Body of pancreas (tissue), 4 donors: ENCODE data around the gene CDC42EP5. TPM values are rescaled to one million over a fixed set of nuclear protein-coding genes. Genes with fewer than 3 reads are reported as not detected.

Experiments used
- ATAC-seq: fragments of 150-250 bp; one replicate; pipeline ENCODE4 v1.9.1; 2016
- DNase-seq, 4 donors: peaks; one replicate each; pipeline ENCODE4 v3.0.0-alpha.2; 2019
- H3K27ac ChIP-seq, 4 donors: fragments of 200-600 bp; sonication (generic); 1 replicate in 3 of 4; 2 replicates in 1 of 4; pipeline versions ENCODE4 v1.5.1 to v1.6.1; 2016 to 2019; ENCODE audit warnings: mild to moderate bottlenecking in 1 of 4, mixed read lengths in 1 of 4, moderate library complexity in 1 of 4
- H3K27me3 ChIP-seq, 2 donors: fragments of 200-600 bp; sonication (generic); one replicate each; pipeline ENCODE4 v1.6.0; 2016; ENCODE audit warnings: mild to moderate bottlenecking in 1 of 2
- H3K36me3 ChIP-seq, 2 donors: fragments of 200-600 bp; sonication (generic); replicated peaks in 1 of 2; 2 replicates each; pipeline ENCODE4 v1.5.1; 2016; ENCODE audit warnings: low read depth in 2 of 2; ENCODE audit not compliant: insufficient read depth in 1 of 2
- H3K4me1 ChIP-seq: fragments of 200-600 bp; sonication (generic); one replicate; pipeline ENCODE4 v1.6.0; 2016
- H3K4me3 ChIP-seq, 2 donors: fragments of 200-600 bp; sonication (generic); 1 replicate in 1 of 2; 2 replicates in 1 of 2; pipeline ENCODE4 v1.5.1; 2016 to 2019
- H3K9me3 ChIP-seq, 3 donors: fragments of 200-600 bp; sonication (generic); 1 replicate in 2 of 3; 2 replicates in 1 of 3; pipeline ENCODE4 v1.5.1; 2016
- CTCF ChIP-seq, 7 experiments: fragments of 450-650 bp in 4 of 7; fragments of 200-600 bp in 3 of 7; sonication (generic) in 3 of 7; IDR thresholded peaks; one replicate each; pipeline ENCODE4 v1.5.1; 2016 to 2019; ENCODE audit warnings: antibody characterized with exemption in 7 of 7
- POLR2A ChIP-seq, 3 donors: fragments of 450-650 bp; IDR thresholded peaks; one replicate each; pipeline ENCODE4 v1.6.1; 2016; ENCODE audit warnings: antibody characterized with exemption in 3 of 3, mild to moderate bottlenecking in 2 of 3
- WGBS, 2 donors: methylation state at CpG; one replicate each; pipeline ENCODE4 v1.1.5; 2017; 5-methylcytosine and 5-hydroxymethylcytosine counted together
- intact Hi-C: fragments of 100-400 bp; cut with DNase I; formaldehyde crosslinking; loops from one replicate; pipeline ENCODE4 v1.15.1; 2023
- total RNA-seq, 2 donors: library from RNA; depleted of rRNA; stranded (reverse); fragments of >200 nt; gene quantifications; one replicate each; pipeline ENCODE4 v1.1.0, GENCODE V29; 2016

CDC42EP5 gene
- total RNA-seq, 2 donors from 2014 or later, result 18.2 to 92.9 TPM

GRCh38 chr19:54440641-54441040 lies 32.5 kb downstream of the CDC42EP5 start:
- no peak for ATAC-seq
- 28 to 41% methylated on average over 5 of the region's 5 CpGs for WGBS, 2 donors

DNA sequence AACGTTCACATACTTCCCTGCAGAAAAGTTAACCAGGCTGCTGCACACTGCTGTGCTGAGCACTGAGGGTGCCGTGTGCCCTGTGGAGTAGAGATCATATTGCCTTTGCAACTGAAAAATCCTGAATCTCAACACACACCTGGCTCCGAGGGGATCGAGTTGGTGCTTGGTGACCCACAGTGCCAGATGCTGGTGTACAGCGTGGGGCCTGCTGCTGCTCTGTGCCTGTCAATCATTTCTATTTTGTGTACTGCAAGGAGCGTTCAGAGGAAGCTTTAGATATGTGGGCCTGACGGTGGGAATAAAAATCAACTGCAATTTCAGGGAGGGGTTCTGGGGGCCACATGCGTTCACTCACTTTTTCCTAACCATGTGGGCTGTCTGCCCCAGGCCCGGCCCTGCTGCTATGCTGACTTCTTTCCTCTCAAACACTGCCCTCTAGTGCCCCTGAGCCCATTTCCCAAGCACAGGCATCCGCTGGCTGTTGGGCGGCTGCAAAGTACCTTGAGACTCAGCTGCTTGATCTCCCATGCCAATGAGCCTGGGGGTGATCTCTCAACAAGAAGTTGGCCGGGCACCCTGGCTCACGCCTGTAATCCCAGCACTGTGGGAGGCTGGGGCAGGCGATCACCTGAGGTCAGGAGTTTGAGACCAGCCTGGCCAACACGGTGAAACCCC lies 33.8 kb downstream of the CDC42EP5 start:
- Histone ChIP-seq H3K27me3 (no peaks in the 10 kb centered on the region), H3K27ac (peak overlapping the region; percentile 48 to 74 (median 60)), H3K4me3 (no peak overlapping the region), H3K4me1 (peaks cover 48% of the 10 kb centered on the region), H3K9me3 (no peaks in the 10 kb centered on the region), H3K36me3 (no peaks in the 10 kb centered on the region)
- 22% methylated on average over 14 to 15 of the region's 15 CpGs for WGBS, 2 donors
- TF ChIP-seq CTCF (IDR thresholded peaks at IDR 0.05) (peak; percentile 43 to 88 (median 84)), POLR2A (IDR thresholded peaks at IDR 0.05) (peak in 1 of 3 donors; percentile 17)
- DNase-seq, result peak; percentile 95 to 99 (median 96)
- ATAC-seq, result peak; percentile 94
- intact Hi-C loops, result no loop called here

More at GRCh38 chr19:54440641-54441040, 32.5 kb downstream of the CDC42EP5 start:
- H3K36me3 ChIP-seq, result no peaks in the 10 kb centered on the region
- peak in 1 of 7 experiments; percentile 10 for TF ChIP-seq CTCF (IDR thresholded peaks at IDR 0.05)
- TF ChIP-seq POLR2A (IDR thresholded peaks at IDR 0.05), result no peak
- peaks cover 48% of the 10 kb centered on the region for H3K4me1 ChIP-seq
- H3K27ac ChIP-seq, result peak overlapping the region; percentile 26 to 74 (median 55)
- intact Hi-C loops, result no loop called here
- no peak overlapping the region for H3K4me3 ChIP-seq
- DNase-seq, result peak in 3 of 4 donors; percentile 56 to 64 (median 64)
- no peaks in the 10 kb centered on the region for H3K9me3 ChIP-seq
- no peaks in the 10 kb centered on the region for H3K27me3 ChIP-seq

DNA sequence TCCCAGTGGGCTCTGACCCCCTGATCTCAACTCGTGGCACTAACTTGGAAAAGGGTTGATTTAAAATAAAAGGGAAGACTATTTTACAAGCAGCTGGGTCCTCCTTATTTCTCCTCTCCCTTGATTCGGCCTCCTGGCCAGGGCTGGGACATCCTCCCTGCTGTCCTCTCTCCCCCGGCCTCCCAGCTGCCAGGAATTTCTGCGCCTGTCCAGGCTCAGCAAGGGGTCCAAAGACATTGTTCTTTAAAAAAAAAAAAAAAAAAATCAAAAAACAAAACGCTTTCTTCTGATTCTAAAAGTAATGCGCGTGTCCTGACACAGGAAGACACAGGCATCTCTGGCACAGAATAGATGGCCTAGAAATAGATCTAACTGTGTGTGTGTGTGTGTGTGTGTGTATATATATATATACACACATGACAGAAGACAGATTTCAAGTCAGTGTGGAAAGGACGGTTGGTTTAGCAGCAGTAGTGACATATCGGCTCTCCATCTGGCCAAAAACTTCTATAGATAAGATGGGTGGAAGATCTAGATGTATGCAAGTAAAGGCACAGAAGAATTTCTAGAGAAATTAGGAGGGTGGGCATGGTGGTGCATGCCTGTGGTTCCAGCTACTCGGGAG lies 36.4 kb downstream of the CDC42EP5 start:
- no peaks in the 10 kb centered on the region for H3K27me3 ChIP-seq
- no peak for ATAC-seq
- WGBS, 2 donors, result 75 to 79% methylated on average over 10 of the region's 10 CpGs

DNA sequence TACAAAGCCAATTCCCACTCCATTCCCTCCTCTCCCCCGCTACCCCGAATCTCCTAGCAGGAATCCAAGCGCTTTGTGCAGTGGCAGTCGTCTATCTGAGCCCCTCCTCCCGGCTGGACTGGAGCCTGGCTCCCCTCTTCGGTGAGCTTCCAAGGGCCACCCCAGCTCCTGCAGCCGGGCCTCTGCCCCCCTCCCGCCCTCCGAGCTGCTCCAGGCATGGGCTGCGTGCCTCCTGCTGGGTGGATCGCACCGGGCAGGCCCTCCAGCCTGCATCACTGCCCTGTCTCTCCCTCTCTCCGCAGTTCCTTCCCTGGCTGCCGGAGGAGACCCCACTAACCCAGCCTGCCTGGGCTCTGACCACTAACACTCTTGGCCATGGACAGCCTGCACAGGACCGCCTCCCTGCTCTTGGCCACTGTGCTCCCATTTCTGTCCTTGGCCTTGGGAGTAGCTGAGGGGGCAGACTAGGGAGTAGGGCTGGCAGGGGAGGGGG lies 37.0 kb downstream of the CDC42EP5 start:
- no peak overlapping the region for H3K4me3 ChIP-seq
- no peaks in the 10 kb centered on the region for H3K27me3 ChIP-seq
- TF ChIP-seq CTCF (IDR thresholded peaks at IDR 0.05) (no peak), POLR2A (IDR thresholded peaks at IDR 0.05) (no peak)
- intact Hi-C loops, result no loop called here
- H3K9me3 ChIP-seq, result no peaks in the 10 kb centered on the region
- no peak for DNase-seq
- H3K36me3 ChIP-seq, result no peaks in the 10 kb centered on the region
- no peak for ATAC-seq
- peak overlapping the region in 2 of 4 donors; percentile 15 to 29 for H3K27ac ChIP-seq
- H3K4me1 ChIP-seq, result peaks cover 70% of the 10 kb centered on the region
- WGBS, 2 donors, result 59 to 75% methylated on average over 9 to 10 of the region's 15 CpGs

More for the DNA sequence above, 36.4 kb downstream of the CDC42EP5 start:
- peak overlapping the region in 2 of 4 donors; percentile 15 to 29 for H3K27ac ChIP-seq
- DNase-seq, result no peak
- no peaks in the 10 kb centered on the region for H3K36me3 ChIP-seq
- intact Hi-C loops, result no loop called here
- H3K4me1 ChIP-seq, result peaks cover 64% of the 10 kb centered on the region
- TF ChIP-seq POLR2A (IDR thresholded peaks at IDR 0.05) (no peak), CTCF (IDR thresholded peaks at IDR 0.05) (no peak)
- H3K4me3 ChIP-seq, result no peak overlapping the region
- no peaks in the 10 kb centered on the region for H3K9me3 ChIP-seq
